DLD1 (cell line): ENCODE results near the gene DCTD.

Source experiments
- in situ Hi-C: cut with HindIII; loops from 2 replicates; pipeline ENCODE4 v1.10.0; 2017; ENCODE audit warnings: low sequenced_read_pairs

Gene DCTD

DNA sequence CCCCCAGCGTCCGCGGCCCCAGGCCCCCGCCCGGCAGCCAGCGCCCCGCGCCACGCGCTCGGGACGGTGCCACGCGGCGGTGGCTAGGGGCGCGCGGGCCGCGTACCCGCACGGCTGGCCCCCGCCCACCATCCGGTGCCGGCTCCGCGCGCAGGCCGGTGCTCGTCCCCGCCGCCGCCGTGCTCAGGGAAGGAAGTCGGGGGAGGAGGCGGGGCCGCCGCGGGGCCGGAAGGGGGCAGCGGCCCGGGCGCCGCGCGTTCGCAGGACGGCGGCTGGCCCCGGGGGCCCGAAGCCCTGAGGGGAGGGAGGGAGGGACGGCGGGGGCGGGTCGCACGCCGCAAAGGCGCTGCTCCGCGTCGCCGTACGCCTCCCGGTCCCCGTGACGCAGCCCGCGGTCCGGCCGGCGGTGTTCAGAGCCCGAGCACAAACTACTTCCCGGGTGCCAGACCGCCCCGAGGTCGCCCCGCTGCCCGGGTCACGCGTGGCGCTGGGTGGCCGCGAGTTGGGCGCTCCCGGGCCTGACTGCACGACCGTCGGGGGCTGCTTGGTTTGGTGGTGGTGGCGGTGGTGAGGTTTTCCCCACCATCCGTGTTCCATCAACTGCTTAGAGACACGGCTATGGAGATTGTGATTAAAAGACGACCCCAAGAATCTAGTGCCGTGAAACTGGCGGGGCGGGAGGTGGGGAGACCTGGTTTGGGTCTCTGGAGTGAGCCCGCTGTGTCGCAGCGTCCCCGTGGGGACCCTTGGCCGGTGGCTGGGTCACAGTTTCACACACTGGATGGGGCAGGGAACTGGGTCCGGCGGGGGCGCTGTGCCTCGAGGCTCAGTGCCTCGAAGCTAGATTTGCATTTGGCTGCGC is at the start of gene DCTD:
DCTD (minus strand) TSS at position 205 of the 862 bp plus-strand sequence. CDS start 1,818 bp downstream, outside the sequence.
- in situ Hi-C loops, result no loop called here

DNA sequence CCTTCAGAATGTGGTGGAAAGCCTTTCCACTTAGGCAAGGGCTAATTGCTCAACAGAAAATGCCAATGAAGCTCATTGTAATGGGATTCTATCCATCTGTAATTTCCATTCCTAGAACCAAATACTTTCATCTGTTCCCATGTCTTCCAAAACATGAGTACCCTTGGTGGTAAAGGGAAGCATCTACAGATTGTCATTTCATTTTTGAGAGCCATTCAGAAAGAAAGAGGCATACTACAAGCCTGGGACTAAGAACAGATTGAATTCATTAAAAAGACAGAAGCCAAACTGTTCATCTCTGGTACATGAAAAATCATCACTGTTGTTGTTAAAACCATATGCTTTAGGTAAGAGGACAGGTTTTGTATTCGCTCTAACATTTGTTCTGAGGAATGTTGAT is 43.6 kb upstream of the DCTD start:
- in situ Hi-C loops, result no loop called here

DNA sequence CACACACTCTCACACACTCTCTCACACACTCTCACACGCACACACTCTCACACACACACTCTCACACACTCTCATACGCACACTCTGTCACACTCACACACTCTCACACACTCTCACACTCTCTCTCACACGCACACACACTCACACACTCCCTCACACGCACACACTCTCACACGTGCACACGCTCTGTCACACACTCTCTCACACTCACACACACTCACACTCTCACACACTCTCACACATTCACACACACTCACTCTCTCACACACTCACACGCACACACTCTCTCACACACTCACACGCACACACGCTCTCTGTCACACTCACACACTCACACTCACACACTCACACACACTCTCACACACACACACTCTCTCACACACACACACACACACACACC is 43.0 kb upstream of the DCTD start:
- in situ Hi-C loops, result no loop called here

GRCh38 chr4:182955411-182955810 is 38.2 kb upstream of the DCTD start:
- in situ Hi-C loops, result no loop called here

GRCh38 chr4:182944484-182945213 is 27.5 kb upstream of the DCTD start:
- in situ Hi-C loops, result no loop called here

GRCh38 chr4:182939680-182940079 is 22.5 kb upstream of the DCTD start:
- in situ Hi-C loops, result no loop called here

- in situ Hi-C loops, result no loop called here
These were observed 21.0 kb upstream of the DCTD start for GRCh38 chr4:182938205-182938645.

DNA sequence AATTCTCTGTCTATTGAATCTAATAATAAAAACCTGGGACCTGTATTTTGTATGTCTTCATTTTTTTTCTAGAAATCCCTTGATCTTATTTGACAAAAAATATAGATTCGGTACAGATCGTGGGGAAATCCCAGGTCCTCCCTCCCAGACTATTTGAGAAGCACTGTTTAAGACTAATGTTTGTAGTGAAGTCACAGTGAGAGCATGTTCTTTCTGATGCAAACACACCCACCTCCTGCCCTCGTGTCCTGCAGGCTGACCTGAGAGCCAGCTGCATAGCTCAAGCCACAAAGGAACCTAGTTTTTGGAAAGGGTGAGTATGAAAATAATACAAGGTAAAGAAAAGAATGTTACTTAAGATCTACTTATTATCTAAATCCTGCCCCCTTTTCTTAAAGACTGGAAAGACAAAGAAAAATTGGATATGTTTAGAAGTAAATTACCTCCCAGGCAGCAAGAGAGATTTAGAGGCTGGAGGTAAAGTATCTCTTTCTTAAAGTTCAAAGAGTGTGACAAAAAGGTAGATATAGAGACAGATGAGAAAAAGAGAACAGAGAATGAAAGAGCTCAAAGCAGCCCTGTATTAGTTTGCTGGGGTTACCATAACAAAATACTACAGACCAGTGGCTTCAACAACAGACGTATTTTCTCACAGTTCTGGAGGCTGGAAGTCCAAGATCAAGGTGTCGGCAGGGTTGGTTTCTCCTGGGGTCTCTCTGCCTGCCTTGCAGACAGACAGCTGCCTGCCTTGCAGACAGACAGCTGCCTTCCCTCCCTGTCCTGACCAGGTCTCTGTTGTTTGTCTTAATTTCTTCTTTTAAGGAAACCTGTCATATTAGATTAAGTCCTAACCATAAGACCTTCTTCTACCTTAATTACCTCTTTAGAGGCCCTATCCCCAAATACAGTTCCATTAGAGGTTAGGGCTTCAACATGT is 20.4 kb upstream of the DCTD start:
- in situ Hi-C loops, result no loop called here

- in situ Hi-C loops, result no loop called here
These were observed 15.5 kb upstream of the DCTD start for GRCh38 chr4:182932651-182933050.

GRCh38 chr4:182931691-182932345 is 14.6 kb upstream of the DCTD start:
- in situ Hi-C loops, result no loop called here

DNA sequence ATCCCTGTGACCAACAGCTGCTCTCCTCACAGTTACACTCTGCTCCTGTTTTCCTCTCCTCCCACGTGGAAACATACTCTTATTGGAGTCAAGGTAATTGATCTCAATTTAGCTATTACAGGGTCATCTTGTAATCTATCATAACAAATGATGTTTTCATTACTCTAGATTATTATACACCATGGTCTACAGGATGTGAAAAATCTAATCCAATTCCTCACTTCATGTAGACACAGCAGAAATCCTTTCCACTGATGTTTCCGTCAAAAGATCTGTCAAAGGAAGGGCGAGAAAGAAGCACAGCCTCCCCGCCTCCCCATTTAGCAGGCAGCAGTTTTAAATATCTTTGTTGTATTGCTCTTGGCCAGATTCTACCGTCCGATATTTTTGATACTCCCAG is 13.7 kb upstream of the DCTD start:
- in situ Hi-C loops, result no loop called here

DNA sequence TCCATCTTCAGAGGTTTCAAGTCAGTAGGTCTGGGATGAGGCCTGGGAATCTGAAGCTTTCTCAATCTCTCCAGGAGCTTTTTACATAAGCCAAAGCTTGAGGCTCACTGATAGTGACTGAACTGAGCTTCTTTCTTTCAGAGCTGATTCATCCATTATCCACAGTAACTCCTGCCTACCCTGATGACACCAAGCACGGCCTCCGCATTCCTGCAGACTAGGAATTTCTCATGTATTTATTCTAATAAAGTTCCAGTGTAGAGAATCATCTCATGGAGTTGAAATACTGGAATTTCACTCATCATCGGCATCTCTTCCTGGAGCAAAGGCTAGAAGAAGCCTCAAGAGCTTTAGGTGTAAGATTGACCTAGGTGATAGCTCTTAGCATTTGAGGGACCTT is 12.1 kb upstream of the DCTD start:
- in situ Hi-C loops, result loop anchor here (10.0 kb wide), 1 partner anchor 326 kb away; no protein-coding TSS in a partner anchor

GRCh38 chr4:182928061-182928460 is 10.9 kb upstream of the DCTD start:
- in situ Hi-C loops, result loop anchor here (10.0 kb wide), 1 partner anchor 327 kb away; no protein-coding TSS in a partner anchor

DNA sequence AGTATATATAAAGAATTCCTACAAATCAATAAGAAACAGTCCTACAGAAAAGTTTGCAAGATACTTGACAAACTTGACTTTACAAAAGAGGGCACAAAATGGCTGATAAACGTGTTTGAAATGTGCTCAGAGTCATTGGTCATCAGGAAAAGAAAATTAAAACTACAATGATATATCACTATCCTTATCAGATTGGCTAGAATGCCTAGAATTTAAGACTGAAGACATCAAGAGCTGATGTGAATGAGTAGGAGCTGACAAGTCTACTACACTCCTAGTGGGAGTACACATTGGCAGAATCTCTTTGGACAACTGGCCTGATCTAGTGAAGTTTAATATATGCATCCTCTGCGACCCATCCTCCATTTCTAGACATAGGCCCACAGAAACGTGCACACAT is 10.3 kb upstream of the DCTD start:
- in situ Hi-C loops, result loop anchor here (10.0 kb wide), 1 partner anchor 327 kb away; no protein-coding TSS in a partner anchor

GRCh38 chr4:182925855-182926254 is 8.7 kb upstream of the DCTD start:
- in situ Hi-C loops, result loop anchor here (10.0 kb wide), 1 partner anchor 329 kb away; no protein-coding TSS in a partner anchor

GRCh38 chr4:182925298-182925757 is 8.1 kb upstream of the DCTD start:
- in situ Hi-C loops, result loop anchor here (10.0 kb wide), 1 partner anchor 329 kb away; no protein-coding TSS in a partner anchor

DNA sequence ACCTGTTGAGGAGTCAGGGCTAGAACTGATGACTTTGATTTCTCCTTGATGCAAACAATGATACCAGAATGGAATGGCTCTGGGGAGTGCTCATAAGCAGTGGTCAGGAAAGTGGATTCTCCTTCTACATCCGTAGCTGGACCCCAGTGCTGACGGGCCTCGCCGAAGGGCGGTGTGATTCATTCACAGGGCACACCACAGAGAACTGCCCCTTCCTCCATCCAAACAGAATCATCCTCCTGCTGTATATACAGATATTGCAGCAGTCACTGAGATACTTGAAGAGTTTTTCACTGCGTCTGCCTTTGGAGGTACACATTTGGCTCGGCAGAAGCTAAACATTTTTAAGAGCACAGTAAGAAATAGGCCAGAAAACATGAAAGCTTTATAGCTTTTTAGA is 7.3 kb upstream of the DCTD start:
- in situ Hi-C loops, result loop anchor here (10.0 kb wide), 1 partner anchor 330 kb away; no protein-coding TSS in a partner anchor

DNA sequence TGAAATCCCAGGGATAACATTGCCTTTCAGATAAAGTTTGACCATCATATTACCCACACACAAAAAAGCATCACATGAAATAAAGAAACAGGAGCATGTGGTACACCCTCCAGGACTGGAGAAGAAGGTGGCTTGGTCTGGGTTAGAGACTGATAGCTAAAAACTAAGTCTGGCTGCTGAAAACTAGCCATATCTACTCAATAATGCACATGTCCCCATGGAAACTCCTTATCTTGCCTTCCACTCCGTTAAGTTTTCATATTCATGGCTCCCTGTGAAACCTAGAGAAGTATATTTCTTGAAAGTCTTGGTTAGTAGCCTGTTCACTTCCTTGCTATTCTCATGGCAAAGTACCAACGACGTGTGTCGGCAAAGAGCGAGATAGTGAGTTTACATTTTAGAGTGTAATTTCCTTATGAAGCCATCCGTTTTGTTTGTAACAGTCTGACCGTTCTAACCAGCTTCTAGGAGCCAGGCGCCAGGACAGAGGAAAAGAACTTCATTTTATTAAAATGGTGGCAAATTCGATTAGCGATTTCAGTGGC is 6.7 kb upstream of the DCTD start:
- in situ Hi-C loops, result loop anchor here (10.0 kb wide), 1 partner anchor 331 kb away; no protein-coding TSS in a partner anchor

- in situ Hi-C loops, result loop anchor here (10.0 kb wide), 1 partner anchor 331 kb away; no protein-coding TSS in a partner anchor
These were observed 6.2 kb upstream of the DCTD start for GRCh38 chr4:182923366-182923765.
